M059J (cell line): ENCODE measurements around the gene FAM234B. TPM values are rescaled to one million over a fixed set of nuclear protein-coding genes. Genes with fewer than 3 reads are reported as not detected.
"Not testable (repeated sequence)": the region's sequence is repeated elsewhere in the genome, so short reads cannot be mapped to it uniquely, and the experiment has no call there.

Experiments
- DNase-seq: peaks from one replicate; pipeline ENCODE4 v3.0.0-alpha.2; 2012; ENCODE audit warnings: low read depth
- total RNA-seq: library from RNA; depleted of rRNA; stranded (reverse); fragments of >200 nt; shearing (Covaris generic); gene quantifications from 2 replicates; pipeline ENCODE4 v1.2.3, GENCODE V29; 2014

Gene FAM234B
- total RNA-seq, 1 experiment from 2014 or later, result 5.1 TPM

DNA sequence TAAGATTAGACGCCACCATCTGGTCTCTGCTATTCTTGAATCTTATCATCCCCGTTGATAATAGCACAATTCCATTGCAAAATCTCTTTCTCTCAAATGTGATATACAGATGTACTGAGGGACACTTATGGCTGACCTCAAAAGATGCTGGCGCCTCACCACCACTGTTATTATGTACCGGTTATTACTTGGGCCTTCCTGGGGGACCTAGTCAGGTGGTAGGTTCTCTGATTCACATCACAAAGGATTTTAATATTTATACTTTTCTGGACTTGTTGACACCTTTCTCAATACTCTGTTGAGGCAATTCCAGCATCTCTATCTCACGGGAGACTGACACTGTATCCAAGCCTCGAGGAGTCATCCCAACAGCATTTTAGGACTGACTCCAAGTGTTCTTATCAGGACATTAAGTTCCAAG, 21.3 kb upstream of the FAM234B start:
- DNase-seq, result no peak

DNA sequence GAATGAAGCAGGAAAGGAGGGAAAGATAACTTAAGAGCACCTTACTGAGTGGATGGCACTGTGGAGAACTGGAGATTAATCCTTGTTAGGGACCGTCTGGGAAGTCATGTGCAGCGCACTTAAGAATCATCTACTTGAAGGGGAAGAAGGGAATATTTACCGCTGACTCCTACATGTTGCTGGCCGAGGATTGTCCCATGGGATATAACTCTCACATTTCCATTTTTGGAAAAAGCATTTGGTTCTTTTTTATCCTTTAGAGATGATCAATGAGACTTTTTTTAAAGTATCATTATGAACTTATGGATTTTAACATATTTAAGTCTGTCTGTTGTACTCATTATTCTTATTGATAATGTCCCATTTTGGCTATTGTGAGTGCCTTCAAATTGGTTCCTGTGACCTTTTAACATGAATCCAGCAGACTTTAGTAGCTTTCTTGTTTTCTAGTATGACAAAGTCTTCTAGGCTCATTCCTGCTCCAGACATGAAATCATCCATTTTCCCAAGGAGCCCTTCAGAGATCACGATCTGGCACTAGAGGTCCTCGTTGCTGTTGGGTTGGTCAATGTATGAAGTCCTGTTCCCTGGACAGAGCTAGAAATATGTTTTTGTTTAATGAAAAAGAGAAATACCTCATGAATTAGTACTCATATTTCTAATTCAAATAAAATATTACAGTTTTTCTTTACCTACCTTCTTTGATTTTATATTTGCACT, 20.2 kb upstream of the FAM234B start:
- DNase-seq, result peak; percentile 67

DNA sequence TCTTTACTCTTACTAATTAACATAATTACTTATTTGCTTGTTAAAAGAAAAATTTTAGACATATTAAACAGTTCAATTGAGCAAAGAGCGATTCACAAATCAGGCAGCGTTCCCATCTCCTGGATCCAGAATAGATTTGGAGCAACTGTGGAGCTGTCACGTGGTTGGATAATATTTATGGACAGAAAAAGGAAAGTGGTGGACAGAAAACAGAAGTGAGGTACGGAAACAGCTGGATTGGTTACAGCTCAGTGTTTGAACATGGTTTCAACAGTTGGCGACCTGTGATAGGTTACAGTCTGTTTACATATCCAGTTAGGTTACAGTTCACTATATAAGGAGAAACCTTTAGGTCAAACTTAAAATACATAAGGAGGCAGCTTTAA, 19.7 kb upstream of the FAM234B start:
- no peak for DNase-seq

DNA sequence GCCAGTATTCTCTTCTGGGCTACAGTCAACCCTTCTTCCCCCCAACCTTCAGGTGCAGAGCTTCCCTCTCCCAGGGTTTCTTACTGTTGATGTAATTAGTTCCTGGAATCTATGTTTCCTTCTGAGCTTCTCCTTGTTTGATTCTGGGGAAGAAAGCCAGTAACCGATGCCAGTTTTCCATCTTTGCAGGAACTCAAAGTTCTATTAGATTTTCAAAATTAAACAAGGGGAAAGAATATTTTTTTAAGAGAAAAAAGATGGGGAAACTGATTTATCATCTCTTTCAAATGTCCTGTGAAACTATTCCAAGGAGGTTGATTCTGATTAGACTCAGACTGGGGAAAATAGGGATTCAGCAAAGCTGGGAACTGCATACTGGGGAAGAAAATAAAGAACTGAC, 17.9 kb upstream of the FAM234B start:
- DNase-seq, result no peak

DNA sequence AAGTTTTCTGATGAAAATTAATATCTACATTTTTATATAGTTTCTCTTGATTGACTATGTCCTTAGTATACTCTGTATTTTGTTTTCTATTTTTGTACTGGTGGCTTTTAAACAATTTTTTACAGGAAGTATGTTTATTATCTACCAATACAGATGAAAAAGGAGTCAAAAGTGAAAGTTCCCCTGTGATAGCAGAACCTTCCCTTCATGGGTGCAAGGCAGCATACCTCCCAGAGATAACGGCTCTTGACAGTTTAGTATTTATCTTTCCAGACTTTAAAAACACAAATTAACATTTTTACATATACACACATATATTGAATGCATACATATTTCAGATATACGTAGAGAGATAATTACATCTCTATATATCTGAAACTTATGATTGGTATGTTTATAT, 17.1 kb upstream of the FAM234B start:
- DNase-seq, result no peak

DNA sequence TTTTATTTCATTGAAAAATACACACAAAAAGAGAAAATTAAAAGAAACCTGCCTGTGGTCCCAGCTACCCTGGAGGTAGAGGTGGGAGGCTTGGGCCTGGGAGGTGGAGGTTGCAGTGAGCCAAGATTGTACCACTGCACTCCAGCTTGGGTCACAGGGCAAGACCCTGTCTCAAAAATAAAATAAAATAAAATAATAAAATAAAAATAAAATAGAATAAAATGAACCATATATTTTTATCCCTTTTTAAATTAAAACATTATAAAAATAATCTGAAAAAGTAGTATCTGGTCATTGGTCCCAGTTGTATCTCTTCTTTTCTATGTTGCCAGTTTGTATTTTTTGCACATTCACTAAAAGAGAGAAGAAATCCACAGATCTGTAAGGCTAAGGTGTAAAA, 16.7 kb upstream of the FAM234B start:
- DNase-seq, result no peak

DNA sequence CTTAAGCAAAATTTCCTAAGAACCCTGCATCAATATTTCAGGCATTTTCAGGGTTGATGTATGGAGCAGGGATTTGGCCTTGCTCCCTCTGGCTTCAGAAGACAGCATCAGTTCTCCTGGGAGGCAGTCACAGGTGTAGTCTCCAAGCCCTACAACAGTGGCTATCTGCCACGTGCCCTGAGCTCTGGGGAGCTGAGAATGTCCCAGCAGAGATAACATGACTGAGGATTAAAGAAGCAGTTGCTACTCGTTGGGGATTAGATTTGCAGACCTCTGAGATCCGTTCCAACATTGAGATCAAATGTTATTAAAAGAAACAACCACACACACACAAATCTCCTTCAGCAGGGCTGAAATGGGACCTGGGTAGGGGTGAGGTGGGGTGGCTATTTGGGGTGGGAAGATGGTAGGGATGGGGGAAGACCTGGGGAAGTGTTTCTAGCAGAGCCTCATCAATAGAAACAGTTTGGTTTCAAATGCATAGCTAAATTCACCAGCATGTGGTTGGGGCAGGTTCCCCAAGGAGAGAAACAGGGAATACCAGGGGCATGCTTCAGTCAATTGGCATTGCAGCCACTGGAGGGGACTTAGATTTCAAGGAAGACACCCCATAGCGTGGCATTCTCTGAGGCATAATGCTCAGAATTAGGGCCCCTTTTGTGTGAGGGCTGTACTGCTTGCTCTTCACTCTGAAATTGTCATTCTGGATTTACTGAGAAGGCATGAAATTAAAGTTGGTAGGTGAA, 15.2 kb upstream of the FAM234B start:
- no peak for DNase-seq

DNA sequence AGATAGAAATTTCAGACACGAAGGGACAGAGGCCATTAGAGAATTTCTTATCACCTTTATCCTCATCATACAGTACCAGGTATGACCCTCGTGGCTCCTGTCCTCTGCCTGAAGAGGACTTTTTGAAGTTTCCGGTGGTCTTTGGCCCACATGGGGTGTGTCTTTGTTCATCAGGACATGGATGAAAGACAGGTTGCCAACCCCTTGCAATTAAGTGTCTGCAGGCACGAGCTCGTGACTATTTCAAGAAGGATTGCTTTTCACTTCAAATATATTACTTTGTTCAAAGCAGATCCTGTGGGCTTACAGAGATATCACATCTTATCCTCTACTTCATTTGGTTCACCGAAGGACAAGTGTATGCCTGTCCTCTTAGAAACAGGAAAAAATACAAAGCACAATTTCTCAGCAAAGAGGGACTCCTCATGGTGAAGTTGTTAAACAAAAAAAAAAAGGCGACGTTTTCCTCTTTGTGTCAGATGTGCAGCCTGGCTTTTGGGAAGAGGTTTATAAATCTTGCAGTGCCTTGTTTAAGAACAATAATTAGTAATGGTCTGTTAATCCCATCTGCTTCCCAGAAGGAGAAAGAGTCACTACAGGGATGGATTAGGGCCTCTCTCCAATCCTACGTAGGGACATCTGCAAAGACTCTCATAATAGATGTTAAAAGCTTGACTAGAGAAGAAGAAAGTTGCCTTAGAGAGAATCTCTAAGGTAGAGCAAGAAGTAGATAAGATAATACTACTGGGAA, 13.5 kb upstream of the FAM234B start:
- no peak for DNase-seq

DNA sequence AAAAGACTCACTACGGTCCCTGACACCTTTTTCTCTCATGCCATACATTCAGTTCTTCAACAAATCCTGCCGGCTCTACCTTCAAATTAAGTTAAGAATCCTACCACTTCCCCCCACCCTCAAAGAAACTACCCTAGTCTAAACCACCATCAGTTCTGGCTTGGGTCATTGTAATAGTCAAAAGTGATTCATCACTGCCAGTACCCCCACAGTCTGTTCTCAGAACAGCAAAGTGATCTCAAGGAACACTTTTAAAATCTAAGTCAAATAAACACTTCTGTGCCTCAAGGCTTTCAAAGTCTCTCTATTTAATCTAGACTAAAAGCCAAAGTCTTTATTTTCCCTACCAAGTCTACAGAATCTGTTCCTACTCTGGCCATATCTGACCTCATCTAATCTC, 12.0 kb upstream of the FAM234B start:
- DNase-seq, result peak; percentile 32

DNA sequence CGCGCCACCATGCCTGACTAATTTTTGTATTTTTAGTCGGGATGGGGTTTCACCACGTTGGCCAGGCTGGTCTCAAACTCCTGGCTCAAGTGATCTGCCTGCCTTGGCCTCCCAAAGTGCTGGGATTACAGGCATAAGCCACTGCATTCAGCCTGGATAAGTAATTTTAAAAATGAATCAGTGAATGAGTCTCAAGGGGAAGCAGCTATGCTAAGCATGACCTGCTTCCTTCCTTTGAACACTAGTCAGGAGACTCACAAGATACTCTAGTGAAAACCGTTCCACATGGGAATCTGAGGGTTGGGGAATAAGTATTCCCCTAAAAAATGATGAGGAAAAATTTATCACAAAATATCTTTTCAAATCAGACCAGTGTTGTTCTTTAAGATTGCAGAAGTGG, 10.7 kb upstream of the FAM234B start:
- DNase-seq, result no peak

DNA sequence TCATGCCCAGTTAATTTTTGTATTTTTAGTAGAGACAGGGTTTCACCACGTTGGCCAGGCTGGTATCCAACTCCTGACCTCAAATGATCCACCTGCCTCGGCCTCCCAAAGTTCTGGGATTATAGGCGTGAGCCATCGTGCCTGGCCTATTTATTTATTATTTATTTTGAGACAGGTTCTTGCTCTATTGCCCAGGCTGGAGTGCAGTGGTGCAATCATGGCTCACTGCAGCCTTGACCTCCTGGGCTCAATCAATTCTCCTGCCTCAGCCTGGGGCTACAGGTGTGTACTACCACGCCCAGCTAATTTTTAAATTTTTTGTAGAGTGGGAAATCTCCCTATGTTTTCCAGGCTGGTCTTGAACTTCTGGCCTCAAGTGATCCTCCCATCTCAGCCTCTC, 8.8 kb upstream of the FAM234B start:
- DNase-seq, result not testable (repeated sequence)

DNA sequence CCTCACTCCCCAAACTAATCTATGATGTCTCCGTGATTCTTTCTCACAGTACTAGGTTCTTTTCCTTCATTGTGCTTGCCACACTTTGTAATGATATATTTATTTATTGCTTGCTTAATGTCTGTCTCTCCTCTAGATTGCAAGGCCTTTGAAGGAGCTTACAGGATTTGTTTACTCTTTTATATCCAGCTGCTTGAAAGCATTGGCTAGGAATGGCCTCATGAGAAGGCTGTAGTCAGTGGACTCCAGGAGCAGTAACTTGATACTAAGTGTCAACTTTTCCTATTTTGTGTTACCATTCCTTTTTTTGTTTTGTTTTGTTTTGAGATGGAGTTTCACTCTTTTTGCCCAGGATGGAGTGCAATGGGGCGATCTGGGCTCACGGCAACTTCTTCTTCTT, 7.3 kb upstream of the FAM234B start:
- no peak for DNase-seq

DNA sequence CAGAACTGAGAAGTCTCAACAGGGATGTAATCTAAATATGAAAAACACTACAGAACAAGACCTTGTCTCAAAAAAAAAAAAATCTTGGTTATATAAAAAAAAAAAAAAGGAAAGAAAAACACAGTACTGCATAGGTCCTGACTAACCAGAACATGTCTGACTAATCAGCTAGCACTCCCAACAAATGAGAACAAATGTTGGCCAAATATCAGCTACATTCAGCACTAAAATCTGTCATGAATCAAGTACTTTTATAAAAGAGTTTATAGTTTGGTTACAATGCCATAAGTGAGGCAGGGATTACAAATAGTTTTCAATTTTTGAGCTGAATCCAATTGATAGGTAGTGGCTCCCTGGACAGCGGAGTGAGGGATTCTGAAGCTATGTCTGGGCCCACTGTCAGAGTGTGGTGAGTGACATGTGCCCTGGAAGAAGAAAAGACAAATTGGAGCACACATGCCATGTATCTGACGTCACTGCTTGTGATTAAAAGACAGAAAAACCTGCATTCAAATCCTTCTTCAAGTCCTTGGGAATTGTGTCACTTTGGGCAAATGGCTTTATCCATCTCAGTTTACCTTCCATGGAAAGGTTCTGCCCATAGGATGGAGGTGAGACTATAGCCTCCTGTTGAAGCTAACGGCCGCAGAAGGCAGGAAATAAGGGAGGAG, 5.6 kb upstream of the FAM234B start:
- peak; percentile 47 for DNase-seq

DNA sequence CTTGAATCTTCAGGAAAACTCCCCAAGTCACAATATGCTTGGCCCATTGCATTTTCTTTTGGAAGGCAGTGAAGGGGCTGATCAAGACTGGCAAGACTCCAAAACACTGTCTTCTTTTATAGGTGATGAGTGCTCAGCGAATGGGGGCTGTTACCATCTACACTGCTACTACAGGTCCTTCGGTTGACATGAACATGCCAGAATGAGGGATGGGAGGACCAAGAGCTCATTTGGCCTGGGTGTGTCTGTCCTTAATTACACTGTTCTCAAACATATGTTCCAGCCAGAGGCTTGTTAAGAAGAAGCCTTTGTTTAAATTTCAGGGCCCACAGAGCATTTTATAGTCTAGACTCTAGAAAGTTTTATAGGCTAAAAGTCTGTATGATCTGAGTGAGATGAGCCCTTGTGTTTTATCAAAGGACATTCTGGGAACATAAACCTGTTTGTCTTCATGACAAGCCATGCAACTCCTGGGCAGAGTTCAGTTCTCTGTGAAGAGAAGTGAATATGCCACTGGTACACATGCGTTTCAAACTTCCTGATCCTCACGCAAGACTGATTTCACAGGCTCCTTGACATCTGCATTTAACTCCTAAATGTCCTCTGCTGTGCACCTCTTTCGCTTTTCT, 4.7 kb upstream of the FAM234B start:
- no peak for DNase-seq

DNA sequence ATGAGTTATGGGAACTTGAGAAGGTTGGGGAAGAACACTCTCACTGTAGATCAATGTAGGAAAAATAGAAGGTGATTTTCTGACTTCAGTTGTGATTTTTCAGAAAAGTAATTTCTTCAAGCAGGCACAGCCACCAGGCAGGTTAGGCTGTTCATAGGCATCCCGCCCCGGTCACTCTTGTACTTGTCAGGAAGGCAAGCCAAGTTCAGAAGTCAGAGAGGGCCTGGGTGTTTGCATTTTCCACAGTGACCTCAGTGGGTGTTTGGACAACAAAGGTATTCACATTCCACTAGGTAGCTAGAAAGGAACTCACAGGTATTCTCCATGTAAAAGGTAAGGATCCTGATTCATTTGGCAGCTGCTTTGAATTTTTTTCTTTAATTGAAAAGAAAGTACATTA, 3.0 kb upstream of the FAM234B start:
- no peak for DNase-seq

DNA sequence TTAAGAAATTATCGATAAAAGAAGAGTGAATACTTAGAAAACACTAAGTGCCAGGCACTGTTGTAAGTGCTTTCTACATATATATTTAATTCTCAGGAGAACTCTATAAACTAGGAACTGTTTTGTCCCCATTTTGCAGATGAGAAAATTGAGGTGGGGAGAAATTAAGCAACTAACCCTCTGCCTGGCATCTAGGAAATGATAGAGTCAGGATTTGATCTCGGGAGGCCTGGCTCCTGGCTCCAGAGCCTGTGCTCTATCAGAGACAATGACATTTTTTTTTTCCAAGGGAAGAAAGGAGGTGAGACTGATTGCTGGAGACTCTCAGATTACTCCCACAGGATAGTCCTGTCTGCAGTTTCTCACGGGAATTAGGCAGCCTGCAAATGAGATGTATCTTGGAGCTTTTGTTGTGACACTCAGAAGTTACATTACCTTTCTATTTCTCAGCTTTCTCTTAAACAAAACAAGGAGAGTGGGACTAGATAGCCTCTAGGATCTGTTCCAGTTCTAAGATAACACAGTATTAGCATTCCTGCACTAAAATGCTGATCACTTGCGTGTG, 1.4 kb upstream of the FAM234B start:
- DNase-seq, result no peak

DNA sequence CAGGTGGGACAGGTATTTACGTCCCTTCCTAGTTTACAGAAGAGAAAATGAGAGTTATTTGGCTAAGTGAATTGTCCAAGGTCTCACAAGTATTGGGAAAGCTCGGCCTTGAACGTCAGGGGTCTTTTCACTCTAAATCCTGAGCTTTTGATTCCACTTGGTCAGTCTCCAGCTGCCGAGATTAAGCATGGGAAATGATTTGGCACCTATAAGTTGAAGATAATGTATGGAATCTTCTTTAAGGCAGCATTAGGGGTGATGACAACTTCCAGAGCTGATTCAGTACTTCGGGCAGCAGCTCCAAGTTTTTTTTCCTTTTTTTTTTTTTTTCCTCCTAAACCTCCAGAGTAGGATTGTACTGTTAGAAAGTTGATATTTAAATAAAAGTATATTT, 722 bp downstream of the FAM234B start:
- peak; percentile 3 for DNase-seq

DNA sequence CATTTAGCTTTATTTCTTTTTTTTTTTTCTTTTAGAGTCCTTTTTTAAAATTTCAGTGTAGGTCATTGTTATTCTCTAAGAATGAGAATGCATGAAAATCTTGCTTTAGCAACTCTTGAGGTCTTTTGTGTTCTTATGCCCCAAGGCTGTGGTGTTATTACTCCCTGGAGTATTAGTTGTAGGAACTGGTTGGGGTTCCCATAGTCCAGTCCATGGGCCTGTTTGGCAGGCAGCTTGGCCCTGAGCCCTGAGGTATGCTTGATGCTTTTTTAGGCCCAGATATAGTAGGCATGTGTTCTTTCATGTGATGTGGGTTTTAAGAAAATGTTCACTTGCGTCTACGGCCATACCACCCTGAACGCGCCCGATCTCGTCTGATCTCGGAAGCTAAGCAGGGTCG, 1.6 kb downstream of the FAM234B start:
- DNase-seq, result no peak

DNA sequence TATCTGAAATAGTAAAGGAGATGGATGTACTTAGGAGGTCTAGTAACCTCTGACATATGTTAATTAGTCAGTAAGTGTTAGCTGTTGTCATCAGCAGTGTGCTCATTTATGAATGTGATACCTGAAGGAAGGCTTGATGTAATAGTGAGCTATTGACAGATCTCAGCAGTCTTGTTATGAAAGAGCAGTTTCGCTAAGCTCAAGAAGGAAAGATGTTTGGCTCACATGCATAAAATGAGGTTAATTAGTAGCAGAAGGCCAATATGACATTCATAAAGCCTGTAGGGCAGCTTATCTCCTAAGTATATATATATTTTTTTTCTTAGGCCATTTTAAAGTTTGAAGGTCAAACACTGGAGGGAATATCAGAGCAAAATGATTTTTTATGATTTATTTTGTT, 2.8 kb downstream of the FAM234B start:
- DNase-seq, result no peak

DNA sequence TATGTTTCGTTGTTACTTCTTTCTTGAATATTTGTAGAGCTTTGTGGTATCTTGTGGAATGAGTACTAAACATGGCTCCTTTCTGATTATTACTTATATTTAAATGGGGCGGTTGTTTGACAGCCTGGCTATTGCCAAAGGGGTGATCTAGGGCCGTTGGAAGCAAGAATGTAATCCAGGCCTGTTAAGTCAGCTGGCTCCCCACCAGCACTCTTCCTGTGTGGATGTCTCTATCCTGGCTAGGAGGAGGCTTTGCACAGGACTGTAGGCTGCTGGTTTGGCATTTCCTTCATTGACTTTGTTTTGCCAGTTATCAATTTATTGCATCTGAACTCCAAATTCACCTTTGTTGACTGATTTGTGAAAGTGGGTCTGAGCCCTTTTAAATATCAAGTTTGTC, 5.6 kb downstream of the FAM234B start:
- no peak for DNase-seq

DNA sequence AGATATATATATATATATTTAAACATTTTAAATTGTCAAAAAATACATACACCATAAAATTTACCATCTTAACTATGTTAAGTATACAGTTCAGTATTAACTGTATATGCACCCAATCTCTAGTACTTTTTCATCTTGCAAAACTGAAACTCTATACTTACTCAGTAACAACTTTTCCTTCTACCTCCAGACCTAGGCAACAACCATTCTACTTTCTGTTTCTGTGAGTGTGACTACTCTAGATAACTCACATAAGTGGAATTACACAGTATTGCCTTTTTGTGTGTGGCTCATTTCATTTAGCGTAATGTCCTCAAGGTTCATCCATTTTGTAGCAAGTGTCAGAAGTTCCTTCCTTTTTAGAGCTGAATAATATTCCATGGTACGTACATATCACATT, 8.2 kb downstream of the FAM234B start:
- DNase-seq, result no peak

DNA sequence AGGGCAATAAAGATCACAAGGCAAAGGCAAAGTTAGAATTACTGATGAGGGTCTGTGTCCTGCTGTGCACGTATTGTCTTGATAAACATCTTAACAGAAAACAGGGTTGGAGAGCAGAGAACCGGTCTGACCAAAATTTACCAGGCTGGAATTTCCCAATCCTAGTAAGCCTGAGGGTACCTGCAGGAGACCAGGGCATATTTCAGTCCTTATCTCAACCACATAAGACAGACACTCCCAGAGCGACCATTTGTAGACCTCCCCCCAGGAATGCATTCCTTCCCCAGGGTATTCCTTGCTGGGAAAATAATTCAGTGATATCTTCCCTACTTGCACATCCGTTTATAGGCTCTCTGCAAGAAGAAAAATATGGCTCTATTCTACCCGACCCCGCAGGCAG, 9.4 kb downstream of the FAM234B start:
- DNase-seq, result not testable (repeated sequence)
